HG03442 (cell line): ENCODE results near the gene CEP70.

Source experiments
- ATAC-seq: cut with Tn5 transposase; IDR thresholded peaks from one replicate; pipeline ENCODE4 v1.9.1; 2021; ENCODE audit warnings: mild to moderate bottlenecking, moderate library complexity; ENCODE audit not compliant: unreplicated experiment

The CEP70 gene

DNA sequence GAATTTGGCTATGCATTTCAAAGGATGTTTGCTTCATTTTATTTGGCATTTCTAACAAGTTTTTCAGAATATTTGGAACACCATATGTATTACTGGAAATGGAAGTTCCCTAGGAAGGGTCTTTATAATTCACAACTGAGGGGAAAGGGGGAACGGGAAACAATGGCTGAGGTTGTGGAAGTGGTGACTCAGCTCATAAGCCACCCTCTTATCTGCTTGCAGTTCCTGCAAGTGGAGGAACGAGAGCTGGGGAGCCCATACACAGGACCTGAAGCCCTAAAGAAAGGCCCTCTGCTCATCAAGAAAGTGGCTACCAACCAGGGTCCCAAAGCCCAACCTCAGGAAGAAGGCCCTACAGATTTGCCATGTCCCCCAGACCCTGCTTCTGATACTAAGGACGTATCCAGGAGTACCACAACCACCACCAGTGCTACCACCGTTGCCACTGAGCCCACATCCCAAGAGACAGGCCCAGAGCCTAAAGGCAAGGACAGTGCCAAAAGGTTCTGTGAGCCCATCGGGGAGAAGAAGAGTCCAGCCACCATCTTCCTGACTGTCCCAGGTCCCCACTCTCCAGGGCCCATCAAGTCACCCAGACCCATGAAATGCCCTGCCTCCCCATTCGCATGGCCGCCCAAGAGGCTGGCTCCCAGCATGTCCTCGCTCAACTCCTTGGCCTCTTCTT, 121.8 kb downstream of the CEP70 start:
- no peak for ATAC-seq

DNA sequence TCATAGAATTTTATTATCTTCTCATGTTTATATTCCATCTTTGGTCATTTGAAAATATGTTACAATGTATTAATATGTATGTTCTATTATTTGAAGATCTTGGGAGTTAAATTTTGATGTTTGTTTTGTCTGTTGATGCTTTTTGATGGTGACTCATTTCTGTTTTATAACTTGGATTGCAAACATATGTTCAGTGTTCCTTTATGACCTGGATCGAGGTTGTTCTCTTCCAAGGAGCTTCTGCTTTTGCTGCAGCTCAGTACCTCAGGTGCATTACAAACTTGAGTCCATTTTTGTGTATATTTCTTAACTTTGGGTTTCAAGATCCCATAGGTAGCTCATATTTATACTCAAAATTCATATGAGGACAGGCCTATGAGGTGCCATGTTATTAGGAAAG, 122.6 kb downstream of the CEP70 start:
- no peak for ATAC-seq

DNA sequence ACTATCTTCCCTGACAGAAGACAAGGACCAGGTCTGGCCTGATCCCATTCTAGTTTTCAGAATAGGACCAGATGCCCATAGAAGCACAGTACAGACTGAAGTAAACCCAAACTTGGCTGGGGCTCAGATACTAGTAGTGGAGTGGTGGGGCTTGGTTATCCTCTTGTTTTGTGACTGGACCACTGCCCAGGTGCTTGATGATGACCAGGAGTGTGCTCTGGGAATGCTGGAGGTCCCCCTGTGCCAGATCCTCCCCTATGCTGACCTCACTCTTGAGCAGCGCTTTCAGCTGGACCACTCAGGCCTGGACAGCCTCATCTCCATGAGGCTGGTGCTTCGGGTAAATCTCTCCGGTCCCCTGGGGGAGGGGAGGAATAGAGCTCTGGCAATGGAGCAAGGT, 123.4 kb downstream of the CEP70 start:
- no peak for ATAC-seq

DNA sequence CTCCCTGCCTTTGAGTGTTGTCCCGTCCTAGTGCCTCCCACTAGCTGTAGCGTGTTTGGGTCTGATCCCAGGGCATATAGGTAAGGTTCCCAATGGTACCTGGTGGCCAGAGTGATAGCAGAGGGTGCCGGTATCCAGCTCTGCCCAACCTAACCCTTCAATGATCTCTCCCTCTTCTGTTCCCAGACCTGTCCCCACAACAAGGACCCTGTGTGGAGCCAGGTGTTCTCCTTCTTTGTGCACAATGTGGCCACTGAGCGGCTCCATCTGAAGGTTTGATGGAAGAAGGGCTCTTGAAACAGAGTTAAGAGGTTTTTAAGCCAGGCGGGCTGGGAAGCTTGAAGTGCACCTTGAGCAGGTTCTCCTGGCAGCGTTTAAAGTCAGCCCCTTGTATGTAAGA, 124.2 kb downstream of the CEP70 start:
- no peak for ATAC-seq

DNA sequence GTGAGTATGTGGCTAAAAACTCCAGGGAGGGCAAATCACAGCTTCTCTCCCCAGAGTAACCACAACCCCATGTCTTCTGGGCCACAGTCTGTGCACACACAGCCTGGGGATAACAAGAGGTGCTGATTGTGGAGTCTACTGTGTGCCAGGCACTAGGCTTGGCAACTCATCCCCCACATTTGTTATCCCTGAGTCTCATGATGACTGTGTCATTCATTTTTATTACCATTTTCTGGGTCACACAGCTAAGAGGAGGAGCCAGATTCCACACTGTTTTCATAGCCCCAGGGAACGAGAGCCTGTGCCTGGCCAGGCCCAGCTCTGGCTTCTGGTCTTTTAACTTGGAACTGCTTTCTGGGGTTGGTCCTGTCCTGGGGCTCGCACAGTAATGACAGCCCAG, 125.2 kb downstream of the CEP70 start:
- ATAC-seq = no peak

DNA sequence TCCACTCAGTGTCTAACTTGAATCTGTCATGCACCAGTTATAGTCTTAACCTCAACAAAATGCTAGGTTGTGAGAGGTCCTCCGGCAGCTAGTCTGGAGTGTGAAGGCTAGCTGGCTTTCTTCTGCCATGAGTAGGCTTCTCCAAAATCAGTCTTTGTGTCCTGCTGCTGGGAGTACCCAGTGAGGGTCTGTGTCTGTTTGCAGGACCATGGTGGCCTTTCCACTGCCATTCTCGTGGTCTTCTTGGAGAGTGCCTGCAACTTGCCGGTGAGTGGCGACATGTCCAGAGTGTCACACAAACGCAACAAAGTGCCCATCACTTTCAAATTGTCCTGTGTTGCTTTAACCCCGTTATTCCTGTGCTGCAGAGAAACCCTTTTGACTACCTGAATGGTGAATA, 125.6 kb downstream of the CEP70 start:
- no peak for ATAC-seq

DNA sequence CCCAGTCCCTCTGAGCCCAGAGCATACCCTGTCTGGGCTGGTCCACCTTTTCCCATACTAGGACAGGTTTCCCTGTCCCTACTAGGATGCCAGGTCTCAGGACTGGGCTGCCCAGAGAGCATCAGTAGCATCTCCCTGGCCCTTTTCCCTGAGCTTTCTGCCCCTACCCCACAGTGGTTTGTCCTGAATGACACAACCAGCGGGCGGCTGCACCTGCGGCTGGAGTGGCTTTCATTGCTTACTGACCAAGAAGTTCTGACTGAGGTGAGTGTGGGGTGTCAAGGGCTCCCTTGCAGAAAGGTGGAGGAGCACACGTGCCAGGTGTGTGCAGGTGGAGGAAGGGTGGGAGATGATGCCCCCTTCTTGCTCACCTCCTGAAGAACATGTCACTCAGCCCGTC, 126.1 kb downstream of the CEP70 start:
- ATAC-seq = no peak

DNA sequence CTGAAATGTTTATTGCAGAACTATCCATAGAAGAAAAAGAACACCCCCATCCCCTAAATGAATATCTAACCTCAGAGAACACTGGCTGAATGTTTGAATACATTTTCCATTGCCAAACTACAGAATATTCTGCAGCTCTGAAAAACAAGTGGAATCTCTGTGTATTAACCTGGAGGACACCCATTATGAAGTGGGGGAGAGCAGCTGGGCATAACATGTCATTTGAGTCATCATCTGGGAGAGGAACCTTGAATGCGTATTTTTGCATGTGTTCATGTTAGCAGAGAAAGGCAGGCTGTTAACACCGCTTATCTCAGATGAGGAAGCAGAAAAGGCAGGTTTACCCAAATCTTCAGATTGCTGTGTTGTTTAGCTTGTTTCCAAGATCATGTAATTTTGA, 128.1 kb downstream of the CEP70 start:
- no peak for ATAC-seq

DNA sequence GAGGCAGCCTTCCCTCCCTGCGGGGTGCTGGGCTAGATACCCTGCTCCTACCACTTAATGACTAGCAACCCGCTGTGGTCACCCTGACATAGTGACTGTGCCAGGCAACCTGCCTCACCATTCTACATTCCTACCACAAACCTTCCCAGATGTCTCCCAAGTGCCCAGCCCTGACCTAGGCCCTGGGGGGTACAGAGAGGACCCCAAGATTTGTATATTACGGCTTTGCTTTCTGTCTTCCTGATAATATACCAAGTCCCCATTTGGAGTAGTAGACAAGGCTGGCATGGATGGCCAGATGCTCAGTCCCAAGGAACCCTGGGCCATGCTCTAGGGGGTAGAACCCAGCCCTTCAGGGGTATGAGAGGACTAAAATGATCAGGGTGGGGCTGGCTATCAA, 128.6 kb downstream of the CEP70 start:
- no peak for ATAC-seq

DNA sequence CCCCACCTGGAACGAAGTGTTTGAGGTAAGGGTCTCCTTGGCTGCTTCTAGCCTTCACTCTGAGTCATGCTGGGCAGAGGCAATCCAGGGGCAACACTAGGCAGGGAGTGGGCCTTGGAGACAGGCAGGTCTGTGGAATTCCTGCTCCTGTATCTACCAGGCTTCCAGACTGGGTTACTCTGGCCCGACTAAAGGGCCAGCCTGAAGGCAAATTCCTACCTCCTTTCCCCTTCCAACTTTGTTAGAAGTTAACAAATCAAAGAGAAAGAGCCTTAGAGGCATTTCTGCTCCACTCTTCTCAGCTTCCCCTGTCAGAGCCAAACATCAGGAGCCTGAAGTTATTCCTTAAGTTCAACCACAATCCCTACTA, 129.6 kb downstream of the CEP70 start:
- ATAC-seq = no peak

DNA sequence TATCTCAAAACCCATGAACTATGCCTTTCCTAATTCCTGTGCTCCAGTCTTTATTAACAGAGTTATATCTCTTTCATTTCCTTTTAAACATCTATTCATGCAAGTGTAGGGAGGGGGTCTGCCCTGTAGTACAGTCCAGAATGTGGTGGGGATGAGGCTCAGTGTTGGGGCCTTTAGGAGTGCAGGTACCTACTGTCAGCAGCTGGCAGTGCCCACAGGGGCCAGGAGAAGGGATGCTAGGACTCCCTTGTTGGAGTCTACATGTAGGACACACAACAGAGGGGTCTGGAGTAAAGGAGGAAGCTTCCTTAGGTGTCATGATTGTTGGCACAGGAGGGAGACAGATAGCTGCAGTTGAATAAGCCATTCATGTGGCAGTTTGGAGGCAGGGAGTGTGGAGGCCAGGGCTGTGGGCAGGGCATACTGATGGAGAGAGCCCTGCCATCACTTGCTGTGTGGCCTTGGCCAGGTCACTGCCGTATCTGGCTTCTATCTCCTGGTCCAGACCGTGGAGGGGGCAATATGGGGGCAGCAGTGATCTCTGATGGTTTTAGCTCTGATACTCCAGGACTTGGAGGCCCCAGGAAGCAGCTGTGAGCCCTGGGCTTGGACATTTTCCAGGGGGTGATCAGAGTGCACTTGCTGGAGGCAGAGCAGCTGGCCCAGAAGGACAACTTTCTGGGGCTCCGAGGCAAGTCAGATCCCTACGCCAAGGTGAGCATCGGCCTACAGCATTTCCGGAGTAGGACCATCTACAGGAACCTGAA, 130.2 kb downstream of the CEP70 start:
- ATAC-seq = no peak

DNA sequence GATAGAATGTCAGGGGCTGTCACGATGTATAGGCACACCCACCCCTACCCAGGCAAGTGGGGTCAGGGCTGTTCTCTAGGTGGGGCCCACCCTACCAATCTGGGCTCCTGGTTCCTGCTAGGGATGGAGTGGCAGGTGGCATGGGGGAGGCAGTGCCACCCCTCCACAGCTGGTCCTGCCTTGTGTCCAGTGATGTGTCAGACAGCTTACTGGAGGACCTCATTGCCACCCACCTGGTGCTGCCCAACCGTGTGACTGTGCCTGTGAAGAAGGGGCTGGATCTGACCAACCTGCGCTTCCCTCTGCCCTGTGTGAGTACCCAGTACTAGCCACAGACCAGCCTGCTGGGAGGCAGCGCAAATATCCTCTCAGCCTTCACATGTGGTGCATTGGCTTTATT, 132.2 kb downstream of the CEP70 start:
- ATAC-seq = no peak

DNA sequence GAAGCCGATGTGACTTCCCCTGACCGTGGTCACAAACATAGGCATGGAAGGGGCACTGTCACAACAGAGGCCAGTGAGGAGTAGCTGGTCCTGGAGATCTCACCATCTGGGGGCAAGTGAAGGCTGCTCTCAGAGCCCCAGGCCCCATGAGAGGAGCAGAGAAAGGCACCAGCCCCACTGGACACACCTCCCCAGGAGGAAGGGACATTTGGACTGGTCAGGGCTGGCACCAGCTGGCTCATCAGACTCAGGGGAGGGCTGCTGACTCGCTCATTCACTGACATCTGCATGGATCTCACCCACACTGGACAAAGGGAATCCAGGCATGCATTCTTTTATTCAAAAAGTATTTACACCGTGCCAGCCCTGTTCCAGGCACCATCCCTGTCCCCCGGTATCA, 132.8 kb downstream of the CEP70 start:
- no peak for ATAC-seq

DNA sequence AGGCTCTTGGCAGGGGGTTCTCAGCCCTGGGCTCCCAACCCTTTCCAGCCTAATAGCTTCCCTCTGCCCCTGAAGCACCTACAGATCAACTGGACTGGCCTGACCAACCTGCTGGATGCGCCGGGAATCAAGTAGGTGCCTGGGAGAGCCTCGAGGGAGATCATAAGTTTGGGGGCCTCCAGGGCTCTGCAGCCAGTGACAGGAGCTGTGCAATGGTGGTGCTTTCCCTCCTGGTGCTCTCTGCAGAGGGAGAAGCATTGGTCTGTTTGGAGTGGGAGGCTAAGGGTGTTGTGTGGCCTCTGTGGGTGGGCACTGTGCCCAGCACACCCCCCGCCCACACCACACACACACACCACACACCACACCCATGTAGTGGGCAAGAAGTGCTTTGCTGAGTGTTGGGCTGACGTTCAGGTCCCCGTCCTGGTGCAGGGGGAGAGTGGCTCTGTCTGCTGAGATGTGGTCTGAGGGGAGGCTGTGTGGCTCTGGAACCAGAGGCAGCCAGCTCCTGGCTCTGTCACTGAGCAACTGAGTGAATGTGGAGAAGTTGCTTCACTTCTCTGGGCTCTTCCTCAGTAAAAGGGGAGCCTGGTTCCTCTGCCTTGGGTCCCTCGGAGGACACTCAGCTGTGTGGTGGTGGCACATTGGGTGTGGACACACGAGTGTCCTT, 133.4 kb downstream of the CEP70 start:
- no peak for ATAC-seq

DNA sequence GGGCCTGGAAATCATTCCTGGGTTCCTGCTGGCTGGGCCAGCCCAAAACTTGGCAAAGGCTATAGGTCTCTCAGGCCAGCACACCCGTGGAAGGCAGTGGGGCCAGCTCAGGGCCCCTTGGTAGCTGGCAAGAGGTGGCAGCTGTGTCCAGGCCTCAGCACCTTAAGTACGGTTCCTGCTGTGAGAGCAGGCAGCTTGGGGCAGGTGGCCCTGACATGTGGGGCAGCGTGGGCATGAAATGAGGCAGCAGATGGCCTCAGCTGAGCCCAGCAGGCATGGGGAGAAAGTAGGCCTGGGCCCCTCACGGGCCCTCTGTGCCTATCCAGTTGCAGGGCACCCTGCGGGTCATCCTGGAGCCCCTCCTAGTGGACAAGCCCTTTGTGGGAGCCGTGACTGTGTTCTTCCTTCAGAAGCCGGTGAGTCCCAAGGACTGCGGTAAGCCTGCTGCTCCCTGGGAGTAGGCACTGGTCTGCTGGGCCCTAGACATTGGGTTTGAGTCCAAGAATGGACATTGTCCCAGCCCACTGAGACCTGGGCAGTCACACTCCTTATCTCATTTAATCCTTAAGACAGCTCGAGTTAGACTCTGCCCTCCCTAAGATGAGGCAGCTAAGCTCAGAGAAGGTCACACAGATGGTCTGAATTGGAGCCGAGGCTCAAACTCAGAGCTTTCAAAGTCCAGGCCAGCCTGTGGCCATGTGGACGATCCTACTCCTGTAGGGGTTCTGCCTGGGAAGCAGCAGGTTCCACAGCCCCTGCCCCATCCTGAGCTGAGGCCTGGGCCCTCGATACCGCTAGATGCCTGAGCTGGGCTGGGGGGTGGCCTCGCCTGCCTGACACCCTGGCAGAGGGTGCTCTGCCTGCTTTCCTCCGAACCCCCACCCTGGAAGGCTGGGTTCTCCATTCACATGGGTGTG, 134.2 kb downstream of the CEP70 start:
- no peak for ATAC-seq

DNA sequence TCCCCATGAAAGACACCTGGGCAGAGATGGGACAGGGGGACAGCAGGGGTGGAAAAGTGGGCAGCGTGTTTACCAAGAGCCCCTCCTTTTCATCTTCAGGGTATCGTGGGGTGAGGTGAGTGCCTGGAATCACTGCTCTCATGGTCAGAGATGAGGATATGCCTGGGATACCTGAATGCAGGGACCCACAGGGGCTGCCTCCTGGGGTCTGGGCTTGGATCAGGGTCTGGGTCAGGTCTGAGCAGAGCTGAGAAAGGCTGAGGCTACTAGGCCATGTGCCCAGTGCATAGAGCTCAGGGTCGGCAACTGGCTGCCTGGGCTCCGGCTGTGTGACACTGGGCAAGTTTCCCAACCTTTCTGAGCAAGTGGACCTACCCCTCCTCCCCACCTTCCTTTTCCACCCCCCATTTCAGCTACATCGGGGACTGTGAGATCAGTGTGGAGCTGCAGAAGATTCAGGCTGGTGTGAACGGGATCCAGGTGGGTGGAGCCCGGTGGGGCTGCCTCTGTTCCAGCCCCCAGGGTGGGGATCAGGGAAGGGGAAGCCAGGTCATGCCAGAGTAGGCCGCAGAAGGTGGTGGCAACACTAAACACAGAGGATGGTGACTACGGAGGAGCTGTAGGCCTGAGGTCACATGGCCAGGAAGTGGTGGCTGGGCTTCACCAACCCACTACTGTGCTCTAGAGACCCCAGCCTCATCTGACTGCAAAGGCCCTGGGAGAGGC, 135.1 kb downstream of the CEP70 start:
- ATAC-seq = no peak

DNA sequence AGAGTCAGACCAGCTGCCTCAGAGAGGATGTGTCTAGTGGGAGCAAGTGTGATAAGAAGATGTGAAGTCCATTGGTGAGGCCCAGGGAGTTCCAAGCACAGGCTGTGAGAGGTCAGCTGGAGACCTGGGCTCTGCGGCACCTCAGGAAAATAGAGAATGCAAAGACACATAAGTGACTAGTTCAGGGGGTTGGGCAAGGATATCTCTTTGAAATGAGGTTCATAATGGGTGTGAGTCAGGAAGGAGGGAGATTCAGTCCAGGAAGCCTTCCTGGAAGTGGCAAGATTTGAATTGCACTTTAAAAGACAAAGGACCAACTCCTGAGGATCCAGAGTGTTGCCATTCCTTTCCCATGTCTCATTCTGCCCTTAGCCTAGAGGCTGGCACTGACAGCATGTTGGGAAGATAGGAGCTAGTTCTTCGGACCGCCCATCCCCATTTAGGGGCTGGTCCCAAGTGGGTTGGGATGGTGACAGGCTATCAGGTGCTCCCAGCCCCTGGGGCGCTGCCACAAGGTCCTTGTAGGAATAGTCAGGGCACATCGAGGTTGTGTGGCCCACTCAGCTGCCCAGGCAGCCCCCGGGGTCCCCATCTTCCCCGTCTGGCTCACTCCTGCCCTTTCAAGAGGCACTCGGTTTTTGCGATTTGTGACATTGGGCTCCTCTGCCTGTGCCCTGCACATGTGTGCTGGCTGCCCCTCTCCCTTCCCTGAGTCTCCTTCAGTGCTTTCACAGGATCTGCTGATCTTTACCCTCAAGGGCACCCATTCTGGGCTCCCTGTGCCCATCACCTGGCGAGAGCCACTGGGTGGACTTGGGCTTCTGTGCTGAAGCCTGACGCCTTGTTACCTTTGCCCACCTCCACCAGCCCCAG, 136.0 kb downstream of the CEP70 start:
- ATAC-seq = no peak

DNA sequence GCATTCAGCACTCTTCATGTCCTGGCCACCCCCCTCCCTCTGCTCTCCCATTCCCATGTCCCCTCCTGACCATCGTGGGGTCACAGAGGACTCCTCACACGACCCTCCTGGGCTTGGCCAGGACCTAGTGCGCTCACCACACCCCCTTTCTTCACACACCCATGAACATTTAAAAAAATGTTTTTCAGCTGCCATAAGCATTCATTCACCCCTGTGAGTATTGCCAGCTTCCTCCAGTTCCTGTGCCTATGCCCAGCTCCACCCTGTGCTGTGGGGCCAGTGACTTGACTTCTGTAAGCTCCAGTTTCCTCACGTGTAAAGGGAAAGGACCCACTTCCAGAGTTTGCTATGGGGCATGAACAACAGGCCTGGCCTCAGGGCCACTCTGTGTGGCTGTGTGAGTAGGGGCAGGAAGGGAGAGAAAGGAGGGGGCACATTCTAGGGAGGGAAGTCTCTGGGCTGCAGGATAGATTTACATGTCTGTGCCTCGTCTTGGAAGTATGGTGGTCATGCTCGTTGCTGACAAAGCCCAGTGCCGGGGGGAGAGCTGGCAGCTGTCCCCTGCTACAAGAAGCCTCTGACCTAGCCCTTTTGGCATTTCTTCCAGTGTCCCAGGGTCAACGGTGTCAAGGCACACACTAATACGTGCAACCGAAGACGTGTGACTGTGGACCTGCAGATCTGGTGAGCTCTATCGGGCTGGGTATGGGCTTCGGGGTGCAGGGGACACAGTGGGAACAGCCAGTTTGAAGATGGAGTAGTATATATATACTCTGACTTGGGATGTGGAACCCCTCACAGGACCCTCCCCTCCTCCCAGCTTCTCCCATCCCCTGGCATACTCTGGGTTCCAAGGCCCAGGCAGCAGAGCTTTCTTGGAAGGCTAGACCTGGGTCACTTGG, 136.8 kb downstream of the CEP70 start:
- no peak for ATAC-seq
